Activated CD4-positive, alpha-beta T cell treated with anti-CD3 and anti-CD28 coated beads, Interleukin-2, Interleukin-4, amounts not matched to agents 100 ng/mL and 50 ng/mL, durations not matched to agents 16 hours and 8 hours (primary cell): Measurements from ENCODE around the gene CFAP77.
"Not testable (repeated sequence)": the region's sequence is repeated elsewhere in the genome, so short reads cannot be mapped to it uniquely, and the experiment has no call there.

Experiments
- DNase-seq: peaks from one replicate; pipeline ENCODE4 v3.0.0-alpha.2; 2020; ENCODE audit warnings: low spot score

The CFAP77 gene

DNA sequence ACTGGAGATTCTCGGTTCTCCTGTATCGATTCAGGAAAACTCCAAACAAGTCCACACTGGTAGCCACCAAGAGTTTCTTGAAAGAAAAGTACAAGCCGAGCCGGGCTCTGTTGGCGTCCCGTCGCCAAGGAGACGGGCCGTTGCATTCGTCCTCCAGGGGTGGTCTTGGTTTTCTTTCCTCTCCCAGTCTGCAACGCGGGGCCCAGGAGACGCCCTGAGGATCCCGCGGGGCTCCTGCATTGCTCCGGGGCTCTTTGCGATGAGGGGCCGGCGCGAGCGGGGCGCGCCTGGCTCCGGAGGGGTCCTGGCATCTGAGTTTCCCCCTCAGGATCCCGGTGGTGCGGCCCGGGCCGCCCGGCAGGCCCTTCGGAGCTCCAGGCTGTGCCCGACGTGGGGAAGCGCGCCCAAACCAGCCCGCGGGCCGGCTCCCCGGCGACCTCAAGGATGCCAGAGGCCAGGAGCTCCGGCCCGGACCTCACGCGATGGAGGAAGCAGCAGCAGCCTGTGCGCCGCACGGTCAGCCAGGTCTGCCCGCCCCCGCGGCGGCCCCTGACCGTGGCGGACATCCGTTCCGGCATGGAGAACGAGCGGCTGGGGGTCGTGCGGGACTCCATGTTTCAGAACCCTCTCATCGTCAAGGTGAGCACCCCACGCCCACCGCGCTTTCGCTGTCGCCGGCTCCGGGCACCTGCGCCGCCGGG is at the start of gene CFAP77:
Gene CFAP77, plus strand, starts transcription at position 384 of the 701 bp plus-strand sequence. Its CDS starts 61 bp downstream, at position 445.
- DNase-seq, result no peak

DNA sequence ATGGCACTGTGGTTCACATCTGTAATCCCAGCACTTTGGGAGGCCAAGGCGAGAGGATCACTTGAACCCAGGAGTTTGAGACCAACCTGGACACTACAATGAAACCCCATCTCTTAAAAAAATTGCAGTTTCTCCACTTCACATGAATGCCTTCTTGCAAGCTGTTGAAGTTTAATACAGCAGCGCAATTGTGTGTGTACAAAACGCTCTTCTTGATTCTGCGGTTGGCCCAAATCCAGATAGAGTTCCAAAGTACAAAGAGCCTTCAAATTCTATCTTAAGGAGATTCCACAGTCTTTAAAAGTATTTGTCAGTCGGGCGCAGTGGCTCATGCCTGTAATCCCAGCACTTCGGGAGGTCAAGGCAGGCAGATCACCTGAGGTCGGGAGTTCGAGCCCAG is 45.9 kb upstream of the CFAP77 start:
- no peak for DNase-seq

DNA sequence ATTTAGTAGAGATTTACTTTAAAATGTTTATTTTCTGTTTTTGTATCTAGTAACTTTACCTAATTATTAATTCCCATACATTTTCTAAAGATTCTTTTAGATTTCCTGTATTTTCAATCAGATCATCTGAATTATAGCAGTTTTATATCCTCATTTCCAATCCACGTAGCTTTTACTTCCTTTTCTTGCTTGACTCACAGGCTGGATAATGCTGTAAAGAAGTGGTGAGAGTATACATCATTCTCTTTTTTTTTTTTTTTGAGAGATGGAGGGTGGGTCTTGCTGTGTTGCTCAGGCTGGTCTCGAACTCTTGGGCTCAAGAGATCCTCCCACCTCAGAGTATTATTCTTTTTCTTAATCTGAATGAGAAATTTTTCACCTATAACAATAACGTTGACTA is 44.0 kb upstream of the CFAP77 start:
- DNase-seq, result no peak

DNA sequence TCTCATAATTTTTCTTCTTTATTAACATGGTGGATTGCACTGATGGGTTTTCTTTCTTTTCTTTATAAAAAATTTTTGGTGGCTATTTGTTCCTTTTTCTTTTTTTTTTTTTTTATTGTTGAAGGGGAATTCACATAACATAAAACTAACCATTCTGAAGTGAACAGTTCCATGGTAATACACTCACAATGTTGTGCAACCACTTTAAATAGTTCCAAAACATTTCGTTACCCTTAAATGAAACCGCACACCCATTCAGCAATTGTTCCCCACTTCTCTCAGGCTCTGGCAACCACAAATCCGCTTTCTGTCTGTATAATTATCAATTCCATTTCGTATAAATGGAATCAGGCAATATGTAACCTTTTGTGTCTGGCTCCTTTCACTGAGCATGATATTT is 43.5 kb upstream of the CFAP77 start:
- DNase-seq, result no peak

DNA sequence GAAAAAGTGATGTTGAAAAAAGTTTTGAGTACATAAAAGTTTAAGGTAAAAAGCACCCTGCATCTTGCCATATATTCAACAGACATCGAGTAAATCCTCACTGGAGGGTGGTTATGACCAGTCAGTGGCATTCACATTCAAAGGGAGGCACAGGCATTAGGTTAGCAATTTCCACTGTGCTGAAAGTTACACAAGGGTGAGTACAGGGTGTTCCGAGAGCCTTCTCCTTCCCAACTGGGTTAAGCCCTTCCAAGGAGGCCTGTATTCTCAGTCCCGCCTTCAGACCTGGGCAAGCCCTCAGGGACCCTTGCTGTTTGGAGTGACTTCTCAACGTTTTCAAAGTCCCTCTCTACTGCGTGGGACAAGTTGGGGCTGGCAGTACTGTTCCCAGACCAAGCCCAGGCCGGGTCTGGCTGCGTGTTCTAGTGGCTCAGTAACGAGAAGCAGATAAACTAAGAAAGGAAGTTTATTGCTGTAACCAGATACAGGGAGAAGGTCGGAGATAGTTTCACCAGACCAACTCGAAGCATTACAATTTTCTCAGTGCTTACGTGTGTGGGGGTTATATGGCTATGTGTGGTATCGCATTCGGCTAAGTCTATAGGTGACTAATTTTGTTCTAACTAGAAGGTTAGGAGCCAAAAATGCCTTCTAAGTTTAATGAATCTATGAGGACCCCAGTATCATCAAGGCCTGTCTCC is 42.2 kb upstream of the CFAP77 start:
- no peak for DNase-seq

DNA sequence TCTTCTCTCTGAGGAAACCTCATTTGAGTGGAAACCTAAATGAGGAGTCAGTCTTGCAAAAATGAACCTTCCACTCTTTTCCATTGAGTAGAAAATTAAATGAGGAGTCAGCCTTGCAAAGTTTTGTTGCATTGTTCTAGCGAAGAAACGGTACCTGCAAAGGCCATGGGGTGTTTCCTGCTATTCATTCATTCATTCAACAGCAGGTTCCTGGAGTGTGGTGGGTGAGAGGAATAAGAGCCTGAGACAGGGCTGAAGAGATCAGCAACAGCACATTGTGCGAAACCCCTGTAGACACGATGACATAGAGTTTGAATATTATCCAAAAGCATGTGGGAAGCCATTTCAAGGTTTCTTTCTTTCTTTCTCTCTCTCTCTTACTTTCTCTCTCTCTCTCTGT is 40.6 kb upstream of the CFAP77 start:
- no peak for DNase-seq

DNA sequence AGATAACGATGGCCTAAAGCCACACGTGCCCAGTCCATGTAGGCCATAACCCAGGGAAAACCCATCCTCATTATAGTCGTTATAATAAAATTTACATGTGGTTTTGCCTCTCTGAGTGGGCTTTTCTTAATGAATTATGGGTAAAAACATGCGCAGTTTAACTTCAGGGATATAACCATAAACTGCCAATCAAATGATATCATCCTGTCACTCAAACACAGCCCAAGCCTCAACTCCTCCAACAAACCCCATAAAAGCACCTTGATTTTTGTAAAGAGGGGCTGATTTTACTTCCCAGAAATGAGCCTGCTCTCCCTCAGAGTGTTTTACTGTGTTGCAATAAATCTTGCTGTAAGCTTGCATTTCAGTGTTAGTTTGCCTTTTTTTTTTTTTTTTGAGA is 39.4 kb upstream of the CFAP77 start:
- no peak for DNase-seq

DNA sequence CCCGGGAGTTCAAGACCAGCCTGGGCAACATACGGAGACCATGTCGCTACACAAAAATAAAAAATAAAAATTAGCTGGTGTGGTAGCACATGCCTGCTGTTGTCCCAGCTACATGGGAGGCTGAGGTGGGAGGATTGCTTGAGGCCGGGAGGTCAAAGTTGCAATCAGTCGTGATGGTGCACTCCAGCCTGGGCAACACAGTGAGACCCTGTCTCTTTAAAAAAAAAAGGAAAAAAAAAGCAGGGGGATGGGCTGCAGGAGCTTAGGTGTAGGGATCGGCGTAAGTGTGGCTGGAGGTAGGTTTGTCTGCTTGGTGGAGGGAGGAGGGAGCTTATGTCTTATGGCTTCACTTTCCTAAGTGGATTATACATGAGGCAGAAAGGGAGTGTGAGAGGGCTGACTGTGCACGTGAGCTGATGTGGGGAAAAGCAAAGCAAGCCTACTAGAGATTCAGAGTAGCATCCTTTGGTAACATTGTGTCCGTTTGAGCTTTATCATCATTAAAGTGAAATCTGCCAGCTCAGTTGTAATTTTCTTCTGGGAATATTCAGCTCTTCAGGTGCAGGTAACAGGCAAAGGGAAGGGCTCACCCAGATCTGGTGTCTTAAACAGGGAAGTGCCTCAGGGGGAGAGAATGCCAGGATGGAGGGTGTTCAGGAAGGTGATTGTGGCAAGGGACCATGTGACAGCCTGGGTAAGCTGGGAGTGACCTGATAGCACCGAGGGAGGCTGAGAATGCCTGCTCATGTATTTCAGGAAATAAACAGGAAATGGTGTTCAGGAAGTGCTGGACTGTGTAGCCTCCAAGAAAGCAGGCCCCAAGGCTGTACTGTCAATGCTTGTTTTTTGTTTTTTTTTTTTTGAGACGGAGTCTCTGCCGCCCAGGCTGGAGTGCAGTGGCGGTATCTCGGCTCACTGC is 37.6 kb upstream of the CFAP77 start:
- DNase-seq, result no peak

DNA sequence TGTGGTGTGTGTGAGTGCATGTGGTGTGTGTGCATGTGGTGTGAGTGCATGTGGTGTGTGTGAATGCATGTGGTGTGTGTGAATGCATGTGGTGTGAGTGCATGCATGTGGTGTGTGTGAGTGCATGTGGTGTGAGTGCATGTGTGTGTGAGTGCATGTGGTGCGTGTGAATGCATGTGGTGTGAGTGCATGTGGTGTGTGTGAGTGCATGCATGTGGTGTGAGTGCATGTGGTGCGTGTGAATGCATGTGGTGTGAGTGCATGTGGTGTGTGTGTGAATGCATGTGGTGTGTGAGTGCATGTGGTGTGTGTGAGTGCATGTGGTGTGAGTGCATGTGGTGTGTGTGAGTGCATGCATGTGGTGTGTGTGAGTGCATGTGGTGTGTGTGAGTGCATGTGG is 32.2 kb upstream of the CFAP77 start:
- DNase-seq, result not testable (repeated sequence)

DNA sequence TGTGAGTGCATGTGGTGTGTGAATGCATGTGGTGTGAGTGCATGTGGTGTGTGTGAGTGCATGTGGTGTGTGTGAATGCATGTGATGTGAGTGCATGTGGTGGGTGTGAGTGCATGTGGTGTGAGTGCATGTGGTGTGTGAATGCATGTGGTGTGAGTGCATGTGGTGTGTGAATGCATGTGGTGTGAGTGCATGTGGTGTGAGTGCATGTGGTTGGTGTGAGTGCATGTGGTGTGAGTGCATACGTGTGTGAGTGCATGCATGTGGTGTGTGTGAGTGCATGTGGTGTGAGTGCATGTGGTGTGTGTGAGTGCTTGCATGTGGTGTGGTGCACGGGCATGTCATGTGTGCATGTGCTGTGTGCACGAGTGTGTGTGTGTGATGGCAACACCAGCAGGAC is 31.6 kb upstream of the CFAP77 start:
- DNase-seq, result not testable (repeated sequence)

DNA sequence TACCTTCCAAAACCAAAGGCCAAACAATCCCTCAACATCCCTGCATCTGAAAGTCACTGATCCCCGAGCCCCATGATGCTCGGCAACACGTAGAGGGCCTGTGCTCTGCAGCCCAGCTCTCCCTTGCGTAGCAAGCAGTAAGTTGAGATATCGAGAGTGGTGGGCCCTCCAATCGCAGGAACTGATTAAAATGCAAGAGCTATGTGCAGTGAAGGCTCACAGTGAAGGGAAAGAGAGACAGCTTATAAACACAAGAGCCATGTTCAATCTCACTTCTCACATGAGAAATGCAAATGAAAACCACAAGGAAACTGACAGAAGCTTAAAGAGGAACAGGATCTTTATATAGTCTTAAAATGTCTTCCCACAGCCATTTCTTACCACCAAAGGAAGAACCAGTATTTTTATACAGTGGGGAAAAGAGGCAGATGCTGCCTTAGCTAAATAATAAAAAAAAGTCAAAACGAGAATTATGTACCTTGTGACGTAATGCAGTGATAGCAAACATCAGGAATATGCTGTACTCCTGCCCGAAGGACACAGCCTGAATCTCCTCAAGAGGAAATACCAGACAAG is 28.0 kb upstream of the CFAP77 start:
- no peak for DNase-seq

DNA sequence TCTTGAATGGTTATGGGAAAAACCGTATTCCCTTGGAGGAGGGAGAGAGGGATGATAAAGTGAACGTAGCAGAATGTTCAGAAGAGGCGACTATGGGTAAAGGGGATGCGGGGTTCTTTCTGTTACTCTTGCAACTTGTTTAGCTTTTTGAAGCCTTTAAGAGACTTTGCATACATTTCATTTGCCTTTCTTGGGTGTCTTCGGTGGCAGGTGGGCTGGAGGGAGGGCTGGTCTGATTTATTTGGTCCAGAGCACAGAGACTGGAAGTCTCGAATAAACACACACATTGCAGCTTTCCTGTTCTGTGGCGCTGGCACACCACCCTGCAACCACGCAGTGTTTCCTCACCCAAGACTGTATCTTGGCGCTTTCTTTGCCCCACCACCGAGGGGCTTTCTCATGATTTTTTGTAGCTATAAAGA is 26.5 kb upstream of the CFAP77 start:
- no peak for DNase-seq

DNA sequence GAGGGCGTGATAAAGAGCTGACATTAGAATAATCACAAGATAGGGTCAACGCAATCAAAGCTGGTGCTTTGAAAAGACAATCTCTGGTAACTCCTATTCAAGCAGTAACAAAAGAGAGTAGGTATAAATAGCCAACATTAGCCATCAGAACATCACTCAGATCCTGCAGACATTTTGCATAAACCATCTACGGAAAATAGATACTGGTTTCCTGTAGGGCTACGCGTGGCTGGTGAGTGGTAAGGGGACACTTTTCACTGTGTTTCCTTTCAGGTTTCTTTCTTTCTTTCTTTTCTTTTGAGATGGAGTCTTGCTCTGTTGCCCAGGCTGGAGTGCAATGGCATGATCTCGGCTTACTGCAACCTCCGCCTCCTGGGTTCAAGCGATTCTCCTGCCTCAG is 25.6 kb upstream of the CFAP77 start:
- DNase-seq, result no peak

DNA sequence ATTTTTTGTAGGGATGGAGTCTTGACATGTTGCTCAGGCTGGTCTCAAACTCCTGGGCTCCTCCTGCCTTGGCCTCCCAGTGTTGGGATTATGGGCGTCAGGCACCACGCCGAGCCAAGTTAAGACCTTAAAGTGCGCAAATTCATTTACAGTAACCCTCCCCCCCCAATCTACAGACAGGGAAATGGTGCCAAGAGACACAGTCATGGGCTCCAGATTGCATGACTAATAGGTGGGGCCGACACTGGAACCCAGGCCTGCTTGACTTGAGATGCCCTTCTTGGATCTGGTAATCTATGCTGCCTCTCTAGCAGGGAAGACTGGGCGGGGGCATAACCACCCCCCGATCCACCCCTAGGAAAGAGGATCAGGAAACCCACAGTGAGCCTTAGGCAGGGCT is 22.9 kb upstream of the CFAP77 start:
- no peak for DNase-seq

DNA sequence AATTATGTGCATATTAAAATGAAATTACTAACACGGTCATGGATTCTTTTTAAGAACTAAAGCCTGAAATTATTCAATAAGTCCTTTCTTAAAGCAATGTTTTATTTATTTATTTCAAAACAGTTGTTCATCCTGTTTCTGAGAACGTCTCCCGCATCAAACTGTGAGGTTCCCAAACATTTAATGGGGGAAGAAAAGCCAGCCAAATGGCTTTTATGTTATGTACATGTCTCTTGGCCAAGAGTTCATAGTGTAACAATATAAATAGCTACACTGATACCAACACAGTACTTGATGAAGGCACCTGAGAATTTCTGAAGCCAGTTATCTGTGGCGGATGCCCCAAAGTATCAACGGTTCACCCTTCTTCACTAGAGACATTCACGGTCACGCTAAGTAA is 19.0 kb upstream of the CFAP77 start:
- DNase-seq, result no peak

DNA sequence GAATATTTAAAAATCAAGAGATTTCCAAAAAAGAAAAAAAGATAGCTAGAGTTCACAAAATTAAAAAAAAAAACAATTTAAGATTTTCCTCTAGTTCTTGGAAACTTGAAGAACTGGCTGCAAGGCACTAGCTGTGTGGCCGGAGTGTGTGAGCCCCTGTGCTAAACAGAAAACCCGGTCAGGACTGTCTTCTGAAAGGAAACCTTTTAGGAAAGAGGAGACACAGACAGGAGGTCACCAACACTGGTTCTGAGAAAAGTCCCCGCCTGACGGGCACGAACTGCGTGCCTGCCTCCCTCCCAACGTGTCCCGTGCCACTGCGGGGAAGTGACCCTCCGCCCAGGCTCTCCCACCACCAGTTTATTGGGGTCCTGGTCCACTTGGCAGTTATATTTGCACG is 18.6 kb upstream of the CFAP77 start:
- no peak for DNase-seq

DNA sequence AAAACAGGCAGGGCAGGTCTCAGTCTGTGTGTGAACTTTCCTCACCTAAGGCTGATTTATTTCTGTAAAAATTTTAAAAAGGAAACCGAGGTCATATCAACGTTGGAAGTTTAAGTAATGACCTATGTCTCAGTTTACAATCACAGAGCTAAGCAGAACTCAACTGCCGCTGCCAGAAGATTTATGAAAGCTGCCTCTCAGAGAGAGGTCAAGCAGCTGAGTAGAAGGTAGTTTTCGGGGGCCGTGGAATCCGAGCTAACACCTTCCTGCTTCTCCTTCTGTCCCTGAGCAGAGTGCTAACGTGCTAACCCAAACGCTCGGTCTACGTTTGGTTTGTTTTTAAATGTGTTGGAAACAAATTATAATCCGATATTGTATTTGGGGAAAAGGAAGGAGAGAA is 14.5 kb upstream of the CFAP77 start:
- no peak for DNase-seq

DNA sequence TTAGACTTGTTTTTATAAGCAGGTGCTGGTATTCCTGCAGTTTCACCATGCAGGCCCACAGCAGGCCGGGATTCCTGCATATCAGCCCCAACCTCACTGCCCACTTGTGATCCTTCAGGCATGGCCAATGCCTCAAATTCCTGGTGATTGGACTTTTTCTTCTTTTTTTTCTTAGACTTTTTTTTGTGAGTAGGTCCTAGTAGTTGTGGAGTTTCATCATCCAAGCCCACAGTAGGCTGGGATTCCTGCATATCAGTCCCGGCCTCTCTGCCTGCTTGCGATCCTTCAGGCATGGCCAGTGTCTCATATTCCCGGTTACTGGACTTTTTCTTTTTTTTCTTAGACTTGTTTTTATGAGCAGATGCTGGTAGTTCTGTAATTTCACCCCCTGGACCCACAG is 8.2 kb upstream of the CFAP77 start:
- DNase-seq, result no peak

DNA sequence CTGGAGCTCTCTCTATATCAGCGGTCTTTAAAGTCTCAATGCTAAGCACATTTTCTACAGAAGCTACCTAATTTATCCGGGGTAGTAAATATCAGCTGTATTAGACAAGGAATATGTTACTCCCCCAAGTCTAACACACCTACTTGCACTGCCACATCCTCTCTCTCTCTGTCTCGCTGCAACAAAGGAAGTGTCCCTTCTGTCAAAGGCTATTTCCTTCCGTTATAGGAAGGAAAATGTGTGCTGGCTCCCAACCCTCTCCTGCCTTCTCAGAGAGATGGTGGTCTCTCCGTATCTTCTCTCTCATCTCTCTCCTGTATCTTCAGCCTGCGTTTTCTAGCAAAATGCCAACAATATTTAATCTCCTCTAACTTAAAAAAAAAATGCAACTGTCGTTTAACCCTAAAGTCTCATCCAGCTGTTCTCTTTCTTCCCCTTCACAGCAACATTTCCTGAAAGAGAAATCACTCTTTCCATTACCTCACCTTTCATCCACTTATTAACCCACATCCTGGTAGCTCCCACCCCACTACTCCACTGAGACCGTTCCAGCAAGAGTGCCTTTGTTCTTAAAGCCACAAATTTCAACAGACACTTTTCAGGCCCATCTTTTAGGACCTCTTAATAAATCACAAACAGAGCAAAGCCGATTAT is 5.7 kb upstream of the CFAP77 start:
- peak; percentile 44 for DNase-seq

DNA sequence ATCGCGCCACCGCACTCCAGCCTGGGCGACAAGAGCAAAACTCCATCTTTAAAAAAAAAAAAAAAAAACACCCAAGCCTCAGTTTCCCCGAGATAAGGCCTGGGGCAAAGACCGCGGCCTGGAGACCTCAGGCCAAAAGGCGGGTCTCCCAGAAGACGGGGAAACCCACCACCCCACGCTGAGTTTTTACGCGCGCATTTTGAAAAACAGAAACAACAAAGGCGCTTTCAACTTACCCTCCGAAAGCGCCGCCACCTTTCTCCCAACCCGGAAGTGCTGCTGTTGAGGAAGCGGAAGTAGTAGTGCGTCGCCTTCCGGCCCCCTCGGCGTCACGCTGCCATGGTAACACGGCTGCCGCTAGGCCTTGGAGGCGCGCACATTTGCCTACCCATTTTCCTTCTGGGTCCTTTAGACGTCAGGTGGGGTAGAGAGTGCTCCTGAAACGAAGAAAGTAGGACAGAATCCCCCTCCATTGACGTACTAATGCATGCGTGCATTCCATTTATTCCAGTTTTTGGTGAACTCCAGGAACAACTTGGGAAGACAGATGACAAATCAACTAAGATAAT is 3.4 kb upstream of the CFAP77 start, which contains the start of gene TTF1:
Gene TTF1, minus strand, starts transcription at position 287 of the 569 bp plus-strand sequence. CDS start 4,019 bp downstream, outside the sequence.
- peak; percentile 95 for DNase-seq

DNA sequence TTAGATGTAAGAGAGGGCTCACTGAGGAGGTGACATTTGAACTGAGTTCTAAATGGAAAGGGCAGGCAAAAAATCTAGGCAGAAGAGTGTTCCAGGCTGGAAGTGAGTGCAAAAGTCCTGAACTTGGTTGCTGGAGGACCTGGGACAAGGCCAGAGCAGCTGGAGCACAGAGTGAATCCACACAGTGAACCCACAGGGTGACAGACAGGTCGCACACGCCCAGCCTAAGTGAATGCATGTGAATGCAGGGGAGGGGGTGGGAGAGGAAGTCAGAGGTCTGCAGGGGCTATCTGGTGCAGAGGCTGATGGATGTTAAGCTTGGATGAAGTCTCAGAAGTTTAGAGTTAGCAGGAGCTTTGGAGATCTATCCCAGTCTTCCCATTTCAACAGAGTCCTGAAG is 2.8 kb upstream of the CFAP77 start:
- no peak for DNase-seq
